Omental fat pad (tissue), 4 donors: ENCODE measurements around the gene ANKMY1. TPM values are rescaled to one million over a fixed set of nuclear protein-coding genes. Genes with fewer than 3 reads are reported as not detected.
"Not testable (repeated sequence)": the region's sequence is repeated elsewhere in the genome, so short reads cannot be mapped to it uniquely, and the experiment has no call there.

ENCODE experiments used
- ATAC-seq: fragments of 150-250 bp; one replicate; pipeline ENCODE4 v1.9.1; 2016; ENCODE audit warnings: mild to moderate bottlenecking, moderate library complexity; ENCODE audit not compliant: low FRiP score
- DNase-seq: peaks from one replicate; pipeline ENCODE4 v3.0.0-alpha.2; 2019; ENCODE audit warnings: low spot score
- total RNA-seq, 4 donors: library from RNA; depleted of rRNA; stranded (reverse); fragments of >200 nt; gene quantifications; one replicate each; pipeline ENCODE4 v1.1.0, GENCODE V29; 2016
- TF ChIP-seq, protein P1 (sequence below), 3 donors: fragments of 450-650 bp; IDR thresholded peaks; one replicate each; pipeline ENCODE4 v1.5.1; 2016 to 2017; ENCODE audit warnings: antibody characterized with exemption in 3 of 3, mild to moderate bottlenecking in 3 of 3, moderate library complexity in 2 of 3

Gene ANKMY1
- total RNA-seq, 4 donors from 2014 or later: 8.3 to 23.2 (median 16.7) TPM

DNA sequence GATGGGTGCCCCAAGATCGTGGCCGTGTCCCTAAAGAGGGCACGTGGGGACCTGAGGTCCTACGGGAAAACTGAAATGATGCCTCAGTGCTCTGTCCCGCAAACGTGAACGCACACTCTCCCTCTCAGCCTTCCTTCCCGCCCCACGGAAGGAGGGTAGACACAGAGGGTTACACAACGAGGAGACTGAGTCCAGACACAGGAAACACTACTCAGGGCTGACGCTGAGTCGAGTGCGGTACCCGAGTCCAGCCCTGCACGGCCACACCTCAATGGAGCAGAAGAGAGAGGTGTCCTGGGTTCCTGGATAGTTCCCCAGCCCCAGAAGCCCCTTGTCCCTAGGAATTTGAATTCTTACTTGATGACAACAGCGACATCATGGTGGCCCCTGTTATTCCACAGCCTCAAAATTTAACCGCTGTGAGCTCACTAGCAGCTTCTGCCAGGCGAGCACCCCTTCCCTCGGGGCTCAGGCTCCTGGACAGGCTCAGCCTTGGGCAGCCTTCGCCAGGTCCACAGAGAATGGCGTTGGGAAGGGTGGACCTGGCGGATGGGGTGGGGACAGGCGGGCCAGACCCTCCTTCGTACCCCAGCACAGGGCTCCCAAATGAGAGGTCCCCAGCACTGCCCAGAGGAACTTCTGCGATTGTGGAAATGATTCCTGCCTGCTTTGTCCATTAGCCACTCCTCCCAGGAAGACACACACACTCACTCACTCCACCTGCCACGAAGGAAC, 9.5 kb upstream of the ANKMY1 start:
- TF ChIP-seq, protein P1, sequence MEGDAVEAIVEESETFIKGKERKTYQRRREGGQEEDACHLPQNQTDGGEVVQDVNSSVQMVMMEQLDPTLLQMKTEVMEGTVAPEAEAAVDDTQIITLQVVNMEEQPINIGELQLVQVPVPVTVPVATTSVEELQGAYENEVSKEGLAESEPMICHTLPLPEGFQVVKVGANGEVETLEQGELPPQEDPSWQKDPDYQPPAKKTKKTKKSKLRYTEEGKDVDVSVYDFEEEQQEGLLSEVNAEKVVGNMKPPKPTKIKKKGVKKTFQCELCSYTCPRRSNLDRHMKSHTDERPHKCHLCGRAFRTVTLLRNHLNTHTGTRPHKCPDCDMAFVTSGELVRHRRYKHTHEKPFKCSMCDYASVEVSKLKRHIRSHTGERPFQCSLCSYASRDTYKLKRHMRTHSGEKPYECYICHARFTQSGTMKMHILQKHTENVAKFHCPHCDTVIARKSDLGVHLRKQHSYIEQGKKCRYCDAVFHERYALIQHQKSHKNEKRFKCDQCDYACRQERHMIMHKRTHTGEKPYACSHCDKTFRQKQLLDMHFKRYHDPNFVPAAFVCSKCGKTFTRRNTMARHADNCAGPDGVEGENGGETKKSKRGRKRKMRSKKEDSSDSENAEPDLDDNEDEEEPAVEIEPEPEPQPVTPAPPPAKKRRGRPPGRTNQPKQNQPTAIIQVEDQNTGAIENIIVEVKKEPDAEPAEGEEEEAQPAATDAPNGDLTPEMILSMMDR (IDR thresholded peaks at IDR 0.05): no peak
- ATAC-seq (no peak), DNase-seq (peak; percentile 23)

DNA sequence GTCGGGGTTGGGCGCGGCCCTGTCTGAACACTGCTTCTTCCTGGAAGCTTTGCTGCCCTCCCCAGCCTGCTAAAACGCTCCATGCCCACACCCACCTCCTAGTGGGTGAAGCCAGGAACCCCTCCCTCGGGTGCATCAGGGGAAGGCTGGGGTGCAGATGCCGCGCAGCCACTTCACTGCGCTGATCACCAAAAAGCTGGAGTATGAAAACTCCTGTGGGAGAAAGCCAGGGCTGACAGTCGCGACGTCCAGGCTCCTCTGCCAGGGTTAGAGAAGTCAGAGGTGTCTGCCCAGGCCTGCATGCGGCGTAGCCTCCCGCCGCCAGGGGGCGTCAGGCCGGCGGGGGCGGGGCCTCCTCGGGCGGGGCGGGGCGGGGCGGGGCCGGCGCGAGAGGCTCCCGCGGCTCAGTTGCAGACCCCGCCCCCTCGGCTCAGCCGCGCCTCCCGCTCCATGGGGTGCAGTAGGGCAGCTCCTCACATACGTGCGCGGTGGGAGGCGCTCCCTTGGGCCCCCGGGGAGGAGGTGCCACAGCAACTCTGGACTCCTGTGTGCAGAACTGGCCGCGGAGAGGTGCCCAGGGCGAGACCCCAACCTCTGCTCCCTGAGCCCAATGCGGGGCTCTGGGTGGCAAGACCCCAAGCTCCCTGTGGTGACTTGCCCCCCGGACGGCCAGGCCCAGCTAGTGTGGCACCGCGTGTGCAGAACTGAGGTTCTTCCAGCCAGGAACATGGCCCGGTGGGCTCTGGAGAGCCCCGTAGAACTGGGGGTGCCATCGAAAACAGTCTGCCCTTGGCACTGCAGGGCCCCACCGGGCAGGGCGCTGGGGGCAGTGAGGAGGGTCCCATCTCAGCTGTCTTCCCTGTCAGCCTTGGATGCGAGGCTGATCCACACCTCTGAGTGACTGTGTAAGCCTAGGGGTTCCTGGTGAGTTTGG, 8.7 kb upstream of the ANKMY1 start:
- peak; percentile 77 for ATAC-seq
- TF ChIP-seq, protein P1 (IDR thresholded peaks at IDR 0.05): peak in 1 of 3 donors; percentile 1
- peak; percentile 85 for DNase-seq

DNA sequence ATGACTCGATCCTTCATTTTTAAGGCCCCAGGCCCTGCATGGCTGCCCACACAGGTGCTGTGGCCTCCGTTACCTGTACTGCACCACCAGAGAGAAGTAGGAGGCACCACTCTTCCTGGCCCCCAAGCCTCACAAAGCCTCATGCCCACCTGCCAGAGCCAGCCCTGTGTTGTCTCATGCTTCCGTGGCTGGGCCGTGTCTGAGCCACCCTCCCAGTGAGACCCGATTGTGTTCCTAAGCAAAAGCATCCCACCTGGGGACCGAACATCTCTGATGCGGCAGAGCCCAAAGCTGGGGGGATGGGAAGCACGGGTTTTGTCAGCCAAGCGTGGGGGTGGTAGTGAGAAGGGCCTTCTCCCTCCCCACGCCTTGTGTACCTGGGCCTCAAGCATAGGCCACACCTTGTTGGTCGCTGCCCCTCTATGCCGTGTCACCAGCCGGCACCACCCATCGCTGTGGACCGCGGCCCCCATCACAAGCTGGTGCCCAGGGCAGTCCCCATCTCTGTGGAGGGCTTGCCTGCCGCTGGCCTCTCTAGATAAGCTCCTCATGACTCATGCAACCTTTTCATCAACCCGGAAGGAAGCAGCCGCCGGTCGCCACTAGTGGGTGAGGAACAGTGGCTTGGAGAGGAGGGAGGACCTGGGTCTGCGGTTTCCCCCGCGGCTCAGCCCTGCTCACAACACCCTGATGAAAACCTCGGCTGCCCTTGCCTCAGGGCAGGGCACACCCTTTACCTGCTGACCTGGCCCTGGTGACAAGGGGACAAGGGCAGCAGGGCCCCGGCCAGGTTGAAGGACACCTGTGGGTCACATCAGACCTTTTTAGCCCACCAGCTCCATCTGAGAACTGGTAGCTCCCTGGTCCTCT, 7.8 kb upstream of the ANKMY1 start:
- peak; percentile 71 for DNase-seq
- TF ChIP-seq, protein P1 (IDR thresholded peaks at IDR 0.05): no peak

DNA sequence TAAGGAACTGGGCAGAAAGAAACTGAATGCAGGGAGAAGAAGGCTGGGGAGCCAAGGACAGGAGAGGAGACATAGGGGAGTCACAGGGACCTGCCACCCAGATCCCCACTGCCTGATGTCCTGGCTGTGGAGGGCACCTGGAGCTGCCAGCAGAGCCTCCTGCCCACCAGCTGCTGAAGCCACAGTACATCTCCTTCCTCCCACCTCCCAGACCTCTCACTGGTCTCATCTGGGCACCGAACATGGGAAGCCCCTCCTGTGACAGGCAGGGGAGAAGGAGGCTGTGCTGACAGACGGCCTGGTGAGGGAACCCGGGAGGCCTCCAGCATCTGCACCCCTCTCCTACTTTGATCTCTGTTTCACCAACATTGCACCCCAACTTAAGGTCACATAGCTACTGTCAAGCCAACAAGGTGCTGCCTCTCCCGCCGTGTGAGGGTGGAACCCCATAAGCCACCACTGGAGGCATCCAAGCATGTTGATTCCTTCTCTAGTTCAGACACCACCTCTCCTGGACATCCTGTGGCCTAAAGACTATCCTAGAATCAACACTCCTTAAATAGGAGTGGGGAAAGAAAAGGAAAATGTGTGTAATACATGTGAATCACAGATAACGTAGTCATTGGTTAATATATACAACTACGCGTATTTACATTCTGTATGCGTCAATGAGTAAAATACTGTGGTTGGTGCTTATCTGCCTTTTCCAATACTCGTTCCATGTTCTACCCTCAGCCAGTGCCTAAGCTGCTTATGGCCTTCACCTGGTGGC, 7.0 kb upstream of the ANKMY1 start:
- no peak for DNase-seq

More for the DNA sequence above, 7.8 kb upstream of the ANKMY1 start:
- peak; percentile 19 for ATAC-seq

DNA sequence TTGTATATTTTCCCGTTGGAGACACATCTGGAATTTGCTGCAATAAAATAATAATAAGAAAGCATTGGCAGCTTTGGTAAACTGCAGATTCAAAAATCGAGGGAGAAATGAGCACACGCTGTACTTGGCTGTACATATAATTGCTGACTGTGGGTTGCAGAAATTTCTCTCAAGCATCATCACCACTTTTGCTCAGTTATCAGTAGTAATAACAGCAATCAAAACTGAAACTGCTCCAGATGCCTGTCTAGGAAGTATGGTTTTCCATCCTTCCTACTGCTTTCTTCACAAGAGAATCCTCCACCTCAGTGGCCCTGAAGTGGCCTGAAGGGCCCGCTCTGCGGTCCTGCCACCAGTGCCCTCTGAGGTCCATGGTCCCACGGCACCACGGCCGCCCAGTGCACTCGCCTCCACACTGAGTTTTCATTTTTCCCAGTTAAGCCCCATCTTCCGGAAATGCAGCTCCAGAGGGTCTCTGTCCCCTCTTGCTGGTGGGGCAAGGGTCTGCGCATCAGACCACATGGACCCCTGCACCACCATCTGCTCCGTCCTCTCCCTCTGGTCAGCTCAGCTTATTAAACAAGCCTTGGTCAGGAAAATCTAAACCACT, 6.3 kb upstream of the ANKMY1 start:
- TF ChIP-seq, protein P1 (IDR thresholded peaks at IDR 0.05): no peak
- ATAC-seq (no peak), DNase-seq (no peak)

More for the DNA sequence above, 7.0 kb upstream of the ANKMY1 start:
- ATAC-seq: no peak
- TF ChIP-seq, protein P1 (IDR thresholded peaks at IDR 0.05): no peak

DNA sequence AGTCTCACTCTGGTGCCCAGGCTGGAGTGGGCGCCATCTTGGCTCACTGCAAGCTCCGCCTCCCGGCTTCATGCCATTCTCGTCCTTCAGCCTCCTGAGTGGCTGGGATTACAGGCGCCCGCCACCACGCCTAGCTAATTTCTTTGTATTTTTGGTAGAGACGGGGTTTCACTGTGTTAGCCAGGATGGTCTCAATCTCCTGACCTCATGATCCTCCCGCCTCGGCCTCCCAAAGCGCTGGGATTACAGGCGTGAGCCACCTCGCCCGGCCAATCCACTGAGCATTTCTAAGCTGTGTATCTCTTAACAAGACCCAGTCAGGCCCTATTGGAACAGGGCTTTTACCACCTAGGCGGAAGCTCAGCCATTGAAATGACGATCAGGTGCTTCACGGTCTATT, 5.4 kb upstream of the ANKMY1 start:
- DNase-seq, ATAC-seq: not testable (repeated sequence)
